SJSA1 (cell line): Measurements from ENCODE around the gene MARCHF5. TPM values are rescaled to one million over a fixed set of nuclear protein-coding genes. Genes with fewer than 3 reads are reported as not detected.

Experiments
- DNase-seq, 2 experiments: peaks; one replicate each; pipeline ENCODE4 v3.0.0-alpha.2; 2015 to 2020; ENCODE audit warnings: low spot score in 2 of 2, low read depth in 1 of 2
- H3K27ac ChIP-seq: fragments of 250-450 bp; sonication (Bioruptor Pico); 2 replicates; pipeline ENCODE4 v1.5.1; 2020; ENCODE audit warnings: mild to moderate bottlenecking, moderate library complexity
- H3K27me3 ChIP-seq: fragments of 250-450 bp; sonication (Bioruptor Pico); replicated peaks from 2 replicates; pipeline ENCODE4 v1.5.1; 2020; ENCODE audit warnings: mild to moderate bottlenecking, moderate library complexity
- H3K36me3 ChIP-seq: fragments of 250-450 bp; sonication (Bioruptor Pico); 2 replicates; pipeline ENCODE4 v1.5.1; 2020; ENCODE audit warnings: mild to moderate bottlenecking
- H3K4me1 ChIP-seq: fragments of 250-450 bp; sonication (Bioruptor Pico); replicated peaks from 2 replicates; pipeline ENCODE4 v1.6.1; 2021; ENCODE audit warnings: mild to moderate bottlenecking
- H3K4me3 ChIP-seq: fragments of 250-450 bp; sonication (Bioruptor Pico); 2 replicates; pipeline ENCODE4 v1.5.1; 2020; ENCODE audit warnings: mild to moderate bottlenecking
- H3K9me3 ChIP-seq: fragments of 250-450 bp; sonication (Bioruptor Pico); replicated peaks from 2 replicates; pipeline ENCODE4 v1.5.1; 2020; ENCODE audit warnings: mild to moderate bottlenecking
- total RNA-seq: library from RNA; depleted of rRNA; stranded (reverse); fragments of >200 nt; shearing (Covaris generic); gene quantifications from 2 replicates; pipeline ENCODE4 v1.2.3, GENCODE V29; 2014; rRNA removed

Gene MARCHF5
- 11.7 and 18.5 TPM in 2 replicates for total RNA-seq

DNA sequence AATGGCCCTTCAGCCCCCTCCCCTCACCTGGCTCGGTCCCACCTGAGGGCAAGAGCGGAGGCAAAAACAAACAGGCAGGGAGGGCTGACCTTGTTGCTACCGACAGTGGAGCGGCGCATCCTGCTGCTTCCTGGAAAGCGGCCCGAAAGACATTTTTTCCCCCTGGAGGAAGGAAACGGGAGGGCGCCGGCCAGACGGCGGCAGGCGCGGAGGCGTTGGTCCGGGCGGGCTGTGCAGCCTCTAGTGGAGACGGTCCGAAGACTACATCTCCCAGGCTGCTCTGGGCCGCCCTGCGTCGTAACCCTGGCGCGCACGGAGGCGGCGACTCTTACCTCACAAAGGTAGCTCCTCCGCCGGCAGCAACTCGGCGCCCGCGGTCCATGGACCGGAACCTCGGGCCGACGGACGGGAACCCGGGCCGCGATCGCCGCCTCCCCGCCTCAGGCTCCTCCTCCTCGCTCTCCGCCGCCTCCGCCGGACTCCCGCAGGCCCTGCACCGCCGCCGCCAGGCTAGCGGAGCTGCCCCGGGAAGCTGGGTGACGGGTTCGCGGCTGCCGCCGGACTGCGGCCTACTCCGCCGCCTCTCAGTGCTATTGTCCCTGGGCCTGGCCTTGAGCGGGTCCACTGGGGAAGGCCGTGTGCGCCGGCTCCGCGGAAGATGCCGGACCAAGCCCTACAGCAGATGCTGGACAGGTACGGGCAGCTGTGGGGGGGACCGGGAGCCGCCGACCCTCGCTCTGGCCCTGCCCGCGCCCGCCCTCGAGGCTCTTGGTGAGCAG lies at the start of gene MARCHF5, which contains the start of gene CPEB3:
Gene MARCHF5, plus strand, starts transcription at position 331 of the 779 bp plus-strand sequence. Its CDS starts 328 bp downstream, at position 659.
Gene CPEB3, minus strand, starts transcription at position 242 of the 779 bp plus-strand sequence. CDS start 50,728 bp downstream, outside the sequence.
- H3K9me3 ChIP-seq: no peaks in the 10 kb centered on the region
- peak within 1 kb of the TSS; percentile 81 for H3K4me3 ChIP-seq
- peak within 1 kb of the TSS; percentile 73 for H3K27ac ChIP-seq
- DNase-seq: peak; percentile 97
- peaks cover 12% of the 10 kb centered on the region for H3K4me1 ChIP-seq
- H3K27me3 ChIP-seq: no peaks in the 10 kb centered on the region
- peaks cover 20% of the 10 kb centered on the region for H3K36me3 ChIP-seq

- no peak for DNase-seq
- Histone ChIP-seq H3K36me3 (no peaks in the 10 kb centered on the region), H3K27ac (no peak overlapping the region), H3K27me3 (no peaks in the 10 kb centered on the region; the same call in 1 of the 2 replicates), H3K9me3 (no peaks in the 10 kb centered on the region), H3K4me1 (peaks cover 14% of the 10 kb centered on the region), H3K4me3 (no peak overlapping the region)
Observed at GRCh38 chr10:92241501-92241900, 49.5 kb upstream of the MARCHF5 start.

DNA sequence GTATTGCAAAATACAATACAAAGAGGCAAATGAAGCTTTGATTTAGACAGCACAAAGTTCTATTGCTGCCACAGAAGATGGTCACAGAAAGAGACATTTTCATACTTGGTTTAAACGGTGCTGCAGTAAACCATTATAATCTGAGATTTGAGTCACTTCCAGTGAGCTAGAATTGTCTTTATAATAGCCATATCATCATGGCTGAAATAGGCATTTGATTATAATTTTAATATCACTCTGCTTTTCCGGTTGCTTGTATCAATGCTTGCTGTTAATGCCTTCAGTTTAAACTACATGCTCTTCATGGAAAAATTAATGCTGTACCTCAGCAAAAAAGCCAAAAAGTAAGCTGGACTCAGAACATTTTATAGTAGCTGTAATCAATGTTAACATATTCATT lies 48.6 kb upstream of the MARCHF5 start:
- no peaks in the 10 kb centered on the region for H3K36me3 ChIP-seq
- H3K27ac ChIP-seq: no peak overlapping the region
- no peak for DNase-seq
- H3K9me3 ChIP-seq: no peaks in the 10 kb centered on the region
- peaks cover 14% of the 10 kb centered on the region for H3K4me1 ChIP-seq
- no peak overlapping the region for H3K4me3 ChIP-seq
- H3K27me3 ChIP-seq: no peaks in the 10 kb centered on the region; the same call in 1 of the 2 replicates

GRCh38 chr10:92242910-92243671 lies 47.9 kb upstream of the MARCHF5 start:
- Histone ChIP-seq H3K9me3 (no peaks in the 10 kb centered on the region), H3K36me3 (no peaks in the 10 kb centered on the region), H3K4me3 (peak overlapping the region; percentile 7; the same call in 1 of the 2 replicates), H3K4me1 (peaks cover 14% of the 10 kb centered on the region), H3K27me3 (no peaks in the 10 kb centered on the region; the same call in 1 of the 2 replicates), H3K27ac (no peak overlapping the region)
- DNase-seq: peak; percentile 37 to 43

DNA sequence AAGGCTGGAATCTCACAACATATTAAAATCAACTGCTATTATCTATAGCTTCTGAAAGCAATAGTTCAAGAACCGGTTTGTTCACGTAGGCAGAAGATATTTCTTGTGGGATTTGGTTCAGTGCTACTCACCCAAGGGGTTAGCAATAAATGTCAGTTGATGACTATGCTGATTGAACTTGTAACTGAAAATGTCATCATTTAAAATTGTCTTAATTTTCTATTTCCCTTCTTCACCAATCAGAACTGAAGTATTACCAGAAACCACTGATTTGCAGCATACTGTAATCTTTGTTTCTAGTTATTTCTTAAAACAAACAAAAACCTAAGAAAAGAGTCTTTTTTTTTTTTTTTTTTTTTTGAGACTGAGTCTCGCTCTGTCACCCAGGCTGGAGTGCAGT lies 46.2 kb upstream of the MARCHF5 start:
- no peak for DNase-seq
- no peak overlapping the region for H3K4me3 ChIP-seq
- no peak overlapping the region for H3K27ac ChIP-seq
- peaks cover 5% of the 10 kb centered on the region for H3K4me1 ChIP-seq
- no peaks in the 10 kb centered on the region for H3K27me3 ChIP-seq
- no peaks in the 10 kb centered on the region for H3K36me3 ChIP-seq
- H3K9me3 ChIP-seq: no peaks in the 10 kb centered on the region

GRCh38 chr10:92248566-92248965 lies 42.4 kb upstream of the MARCHF5 start:
- no peak overlapping the region for H3K4me3 ChIP-seq

GRCh38 chr10:92263396-92263795 lies 27.6 kb upstream of the MARCHF5 start:
- Histone ChIP-seq H3K9me3 (no peaks in the 10 kb centered on the region), H3K27me3 (no peaks in the 10 kb centered on the region), H3K36me3 (no peaks in the 10 kb centered on the region), H3K4me1 (no peaks in the 10 kb centered on the region), H3K27ac (no peak overlapping the region), H3K4me3 (no peak overlapping the region)
- no peak for DNase-seq

More at GRCh38 chr10:92248566-92248965, 42.4 kb upstream of the MARCHF5 start:
- no peak for DNase-seq
- Histone ChIP-seq H3K27me3 (no peaks in the 10 kb centered on the region), H3K36me3 (no peaks in the 10 kb centered on the region), H3K9me3 (no peaks in the 10 kb centered on the region), H3K4me1 (no peaks in the 10 kb centered on the region; the same call in 1 of the 2 replicates), H3K27ac (no peak overlapping the region)

GRCh38 chr10:92264249-92264648 lies 26.7 kb upstream of the MARCHF5 start:
- DNase-seq: no peak
- H3K4me3 ChIP-seq: no peak overlapping the region
- no peak overlapping the region for H3K27ac ChIP-seq
- H3K36me3 ChIP-seq: no peaks in the 10 kb centered on the region
- no peaks in the 10 kb centered on the region for H3K27me3 ChIP-seq
- no peaks in the 10 kb centered on the region for H3K9me3 ChIP-seq
- H3K4me1 ChIP-seq: no peaks in the 10 kb centered on the region

GRCh38 chr10:92265687-92266258 lies 25.2 kb upstream of the MARCHF5 start:
- H3K36me3 ChIP-seq: no peaks in the 10 kb centered on the region
- no peak overlapping the region for H3K4me3 ChIP-seq
- no peaks in the 10 kb centered on the region for H3K27me3 ChIP-seq
- H3K27ac ChIP-seq: no peak overlapping the region
- H3K9me3 ChIP-seq: no peaks in the 10 kb centered on the region
- no peaks in the 10 kb centered on the region for H3K4me1 ChIP-seq
- DNase-seq: no peak

DNA sequence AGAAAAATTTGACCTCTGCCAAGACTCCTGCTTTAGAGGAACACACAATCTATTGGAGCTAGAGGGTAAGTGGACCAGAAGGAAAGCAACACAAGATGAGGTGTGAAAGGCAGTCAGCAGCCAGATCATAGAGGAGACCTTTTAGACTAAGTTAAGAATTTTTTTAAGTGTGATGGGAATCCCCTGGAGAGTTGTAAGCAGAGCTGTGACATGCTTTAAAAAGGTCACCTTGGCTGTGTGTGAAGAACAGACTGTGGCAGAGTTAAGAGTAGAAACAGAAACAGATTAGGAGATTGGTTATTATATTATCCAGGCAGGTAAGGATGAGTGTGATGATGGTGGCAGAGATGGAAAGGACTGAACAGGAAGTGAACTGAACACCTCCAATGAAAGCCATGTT lies 23.6 kb upstream of the MARCHF5 start:
- no peak overlapping the region for H3K27ac ChIP-seq
- no peak overlapping the region for H3K4me3 ChIP-seq
- no peaks in the 10 kb centered on the region for H3K4me1 ChIP-seq
- no peaks in the 10 kb centered on the region for H3K9me3 ChIP-seq
- H3K36me3 ChIP-seq: no peaks in the 10 kb centered on the region
- H3K27me3 ChIP-seq: no peaks in the 10 kb centered on the region
- no peak for DNase-seq

DNA sequence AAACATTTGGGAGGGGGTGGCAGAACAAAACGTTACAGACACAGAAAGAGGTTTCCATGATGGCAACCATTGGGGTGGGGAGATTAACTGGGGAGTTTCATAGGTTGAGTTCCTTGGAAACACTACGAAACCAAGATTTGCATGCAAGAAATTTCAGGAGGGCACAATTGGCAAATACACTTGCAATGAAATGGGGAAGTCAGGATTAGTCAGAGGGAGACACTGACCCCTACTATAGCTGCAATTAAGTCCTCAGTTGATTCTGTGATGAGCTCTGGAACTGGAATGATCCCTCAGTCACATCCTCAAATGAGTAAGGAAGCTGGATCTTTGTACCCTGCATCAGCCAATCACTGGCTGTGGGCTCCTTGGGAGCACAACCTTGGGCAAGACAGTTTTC lies 22.2 kb upstream of the MARCHF5 start:
- DNase-seq: no peak
- no peak overlapping the region for H3K27ac ChIP-seq
- H3K4me1 ChIP-seq: no peaks in the 10 kb centered on the region
- no peaks in the 10 kb centered on the region for H3K27me3 ChIP-seq
- H3K4me3 ChIP-seq: no peak overlapping the region
- H3K9me3 ChIP-seq: no peaks in the 10 kb centered on the region
- H3K36me3 ChIP-seq: no peaks in the 10 kb centered on the region

GRCh38 chr10:92274071-92274470 lies 16.9 kb upstream of the MARCHF5 start:
- Histone ChIP-seq H3K27me3 (no peaks in the 10 kb centered on the region), H3K9me3 (no peaks in the 10 kb centered on the region), H3K4me3 (no peak overlapping the region), H3K27ac (no peak overlapping the region), H3K36me3 (no peaks in the 10 kb centered on the region), H3K4me1 (no peaks in the 10 kb centered on the region)
- no peak for DNase-seq

DNA sequence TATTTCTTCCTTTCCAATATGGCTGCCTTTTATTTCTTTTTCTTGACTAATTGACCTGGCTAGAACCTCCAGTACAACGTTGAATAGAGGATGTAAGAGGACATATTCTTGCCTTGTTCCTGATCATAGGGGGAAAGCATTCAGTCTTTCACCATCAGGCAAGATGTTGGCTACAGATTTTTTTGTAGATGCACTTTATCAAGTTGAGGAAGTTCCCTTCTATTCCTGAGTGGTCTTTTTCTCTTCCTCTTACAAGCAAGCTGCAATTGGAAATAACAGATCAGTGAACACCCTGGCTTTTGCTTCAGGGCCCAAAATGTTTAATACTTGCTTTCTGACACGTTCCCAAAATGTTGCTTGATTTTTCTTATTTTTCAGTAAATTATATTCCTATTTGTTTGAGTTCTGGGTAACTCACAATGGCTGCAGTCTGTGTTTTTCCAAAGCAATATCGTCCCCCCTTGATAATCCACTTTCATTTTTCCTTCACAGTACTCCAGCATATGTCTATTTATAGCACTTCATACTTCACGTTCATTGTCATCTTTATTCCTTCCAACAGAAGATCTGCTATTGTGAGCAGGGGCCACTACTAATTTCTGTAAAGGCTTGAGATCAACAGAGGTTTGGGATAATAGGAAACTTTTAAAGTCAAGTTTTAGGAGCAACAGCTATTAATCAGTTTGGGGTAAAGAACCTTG lies 11.8 kb upstream of the MARCHF5 start:
- Histone ChIP-seq H3K27me3 (no peaks in the 10 kb centered on the region), H3K4me3 (no peak overlapping the region), H3K36me3 (no peaks in the 10 kb centered on the region), H3K27ac (no peak overlapping the region), H3K9me3 (no peaks in the 10 kb centered on the region), H3K4me1 (no peaks in the 10 kb centered on the region)
- no peak for DNase-seq
